Fibroblast of skin of right quadriceps (primary cell): Measurements from ENCODE around the gene GZMM.
A peak's percentile ranks its signal among the peaks of the same experiment; 100 is the strongest.

Experiments
- DNase-seq: peaks from one replicate; pipeline ENCODE4 v3.0.0-alpha.2; 2013

Gene GZMM

GRCh38 chr19:535017-535835, 8.6 kb upstream of the GZMM start:
- DNase-seq: no peak

GRCh38 chr19:536031-536880, 7.6 kb upstream of the GZMM start:
- no peak for DNase-seq

- no peak for DNase-seq
Observed at GRCh38 chr19:536881-537404, 6.9 kb upstream of the GZMM start.

- DNase-seq: no peak
Observed at GRCh38 chr19:538641-539428, 5.0 kb upstream of the GZMM start.

GRCh38 chr19:539429-540030, 4.3 kb upstream of the GZMM start:
- DNase-seq: no peak

- no peak for DNase-seq
Observed at GRCh38 chr19:540867-541637, 2.8 kb upstream of the GZMM start.

GRCh38 chr19:541699-542098, 2.2 kb upstream of the GZMM start:
- DNase-seq: no peak

- no peak for DNase-seq
Observed at GRCh38 chr19:542173-542866, 1.5 kb upstream of the GZMM start.

- DNase-seq: no peak
Observed at GRCh38 chr19:547117-547516, 3.3 kb downstream of the GZMM start.

- DNase-seq: no peak
Observed at GRCh38 chr19:547836-548720, 4.2 kb downstream of the GZMM start.

- no peak for DNase-seq
Observed at GRCh38 chr19:548886-549830, 5.3 kb downstream of the GZMM start.

- no peak for DNase-seq
Observed at GRCh38 chr19:554817-555216, 11.0 kb downstream of the GZMM start.

GRCh38 chr19:555474-555808, 11.6 kb downstream of the GZMM start:
- no peak for DNase-seq

- DNase-seq: no peak
Observed at GRCh38 chr19:556611-557382, 12.9 kb downstream of the GZMM start.

- DNase-seq: no peak
Observed at GRCh38 chr19:558770-559439, 15.1 kb downstream of the GZMM start.

GRCh38 chr19:560121-560520, 16.3 kb downstream of the GZMM start:
- DNase-seq: no peak

- peak; percentile 64 for DNase-seq
Observed at GRCh38 chr19:566403-566802, 22.6 kb downstream of the GZMM start.

- DNase-seq: no peak
Observed at GRCh38 chr19:566844-567243, 23.0 kb downstream of the GZMM start.
